GM12878 (cell line): Measurements from ENCODE around the gene ZCRB1. TPM values are rescaled to one million over a fixed set of nuclear protein-coding genes. Genes with fewer than 3 reads are reported as not detected.

ENCODE experiments used
- ATAC-seq: fragments of 200-7000 bp; cut with Tn5 transposase; 3 replicates; pipeline ENCODE4 v1.9.1; 2020; ENCODE audit warnings: mild to moderate bottlenecking, moderate library complexity
- BruUV-seq: library from RNA; stranded (reverse); fragments of 400-500 nt; replicated peaks from 2 replicates; lab custom pipeline; 2021; lab: Mats Ljungman, UMichigan
- CTCF ChIA-PET: fragments of 300-600 bp; sonication (Branson Sonifier 250); formaldehyde crosslinking; extraction: SDS; loops from one replicate; lab custom pipeline; 2021; ENCODE audit warnings: inconsistent platforms; lab: Yijun Ruan, JAX
- POLR2A ChIA-PET: fragments of 350-600 bp; formaldehyde crosslinking; extraction: SDS; loops from one replicate; lab custom pipeline; 2021; ENCODE audit warnings: inconsistent platforms; lab: Charles Lee
- RAD21 ChIA-PET: fragments of 300-600 bp; sonication (Branson Sonifier 250); formaldehyde crosslinking; loops from one replicate; lab custom pipeline; 2023; ENCODE audit warnings: antibody characterized with exemption; ENCODE audit not compliant: unreplicated experiment; lab: Charles Lee
- SMC1A ChIA-PET: fragments of 300-600 bp; sonication (Branson Sonifier 250); formaldehyde crosslinking; loops from one replicate; lab custom pipeline; 2023; ENCODE audit not compliant: unreplicated experiment, uncharacterized antibody; lab: Charles Lee
- DNase-seq: peaks from one replicate; pipeline ENCODE4 v3.0.0-alpha.2; 2011; ENCODE audit warnings: low read depth, low spot score
- FAIRE-seq: peaks from 3 replicates; lab custom pipeline; 2011; peaks lifted over from hg19 to GRCh38; lab: Jason Lieb, UNC
- H2AFZ ChIP-seq: 2 replicates; pipeline ENCODE4 v1.6.0; 2011; ENCODE audit warnings: low read depth, low read length, control low read depth; ENCODE audit not compliant: control insufficient read depth
- H3K27ac ChIP-seq: 2 replicates; pipeline ENCODE4 v1.5.1; 2011; ENCODE audit warnings: control low read depth; ENCODE audit not compliant: control insufficient read depth, insufficient read depth
- H3K27me3 ChIP-seq, 2 experiments: replicated peaks in 1 of 2; 2 replicates each; pipeline versions ENCODE4 v1.6.0 to v1.6.1; 2011; ENCODE audit warnings: low read length in 1 of 2; ENCODE audit not compliant: control insufficient read depth in 2 of 2, insufficient read depth in 2 of 2
- H3K36me3 ChIP-seq, 2 experiments: 2 replicates each; pipeline ENCODE4 v1.5.1; 2011; ENCODE audit warnings: low read length in 1 of 2; ENCODE audit not compliant: control insufficient read depth in 2 of 2, insufficient read depth in 2 of 2
- H3K4me1 ChIP-seq: 2 replicates; pipeline ENCODE4 v1.6.1; 2011; ENCODE audit warnings: mild to moderate bottlenecking, low read length, moderate library complexity, mixed read lengths; ENCODE audit not compliant: control insufficient read depth, insufficient read depth
- H3K4me2 ChIP-seq: 2 replicates; pipeline ENCODE4 v1.6.0; 2011; ENCODE audit warnings: control low read depth; ENCODE audit not compliant: control insufficient read depth, insufficient read depth
- H3K4me3 ChIP-seq: fragments of 200-600 bp; sonication (generic); 2 replicates; pipeline ENCODE4 v1.5.1; 2016
- H3K79me2 ChIP-seq: 2 replicates; pipeline ENCODE4 v1.6.0; 2011; ENCODE audit warnings: low read length; ENCODE audit not compliant: control insufficient read depth, insufficient read depth
- H3K9ac ChIP-seq: 2 replicates; pipeline ENCODE4 v1.8.0; 2011; ENCODE audit warnings: low read length, control low read depth, mixed read lengths; ENCODE audit not compliant: control insufficient read depth, insufficient read depth
- H3K9me3 ChIP-seq: replicated peaks from 3 replicates; pipeline ENCODE4 v1.5.1; 2011; ENCODE audit warnings: mild to moderate bottlenecking, low read length; ENCODE audit not compliant: control insufficient read depth, insufficient read depth
- H4K20me1 ChIP-seq: 2 replicates; pipeline ENCODE4 v1.6.0; 2011; ENCODE audit not compliant: control insufficient read depth, insufficient read depth
- BACH1 ChIP-seq: fragments of 450-650 bp; IDR thresholded peaks from 2 replicates; pipeline ENCODE4 v1.6.1; 2017; ENCODE audit warnings: mild to moderate bottlenecking, borderline replicate concordance
- CBFB ChIP-seq: IDR thresholded peaks from 2 replicates; pipeline ENCODE4 v1.6.1; 2016; ENCODE audit warnings: antibody characterized with exemption, low read depth
- ESRRA ChIP-seq: IDR thresholded peaks from 2 replicates; pipeline ENCODE4 v1.6.1; 2012; ENCODE audit warnings: mild to moderate bottlenecking, low read length, improper control_type of control experiment
- HCFC1 ChIP-seq: fragments of 150-350 bp; IDR thresholded peaks from 2 replicates; pipeline ENCODE4 v1.6.1; 2014; ENCODE audit warnings: low read length
- MEF2A ChIP-seq: IDR thresholded peaks from 2 replicates; pipeline ENCODE4 v1.6.1; 2011; ENCODE audit warnings: low read depth, mild to moderate bottlenecking, low read length, moderate library complexity; ENCODE audit not compliant: insufficient read depth
- MYC ChIP-seq: IDR thresholded peaks from 2 replicates; pipeline ENCODE4 v1.6.1; 2011; ENCODE audit warnings: mild to moderate bottlenecking, low read length, moderate library complexity, inconsistent platforms; ENCODE audit not compliant: insufficient read depth, insufficient replicate concordance, insufficient read length, severe bottlenecking
- PKNOX1 ChIP-seq: fragments of 450-650 bp; IDR thresholded peaks from 2 replicates; pipeline ENCODE4 v1.6.1; 2016; ENCODE audit warnings: mild to moderate bottlenecking
- PML ChIP-seq: IDR thresholded peaks from 2 replicates; pipeline ENCODE4 v1.6.1; 2012; ENCODE audit warnings: low read length, inconsistent platforms
- POLR2AphosphoS5 ChIP-seq: IDR thresholded peaks from 2 replicates; pipeline ENCODE4 v1.6.1; 2011; ENCODE audit warnings: mild to moderate bottlenecking, low read length, inconsistent platforms
- RCOR1 ChIP-seq: conservative IDR thresholded peaks from 2 replicates; pipeline ENCODE4 v1.6.1; 2012; ENCODE audit warnings: low read depth, low read length, improper control_type of control experiment
- REST ChIP-seq: IDR thresholded peaks from 2 replicates; pipeline ENCODE4 v1.6.1; 2012; ENCODE audit warnings: mild to moderate bottlenecking, low read depth, low read length
- SKIL ChIP-seq: fragments of 450-650 bp; IDR thresholded peaks from 2 replicates; pipeline ENCODE4 v1.6.1; 2017; ENCODE audit warnings: mild to moderate bottlenecking, low read depth, inconsistent platforms; ENCODE audit not compliant: poor library complexity, severe bottlenecking
- SP1 ChIP-seq: IDR thresholded peaks from one replicate; pipeline ENCODE4 v1.6.1; 2011; ENCODE audit warnings: low read depth, low read length
- ZBED1 ChIP-seq: IDR thresholded peaks from 2 replicates; pipeline ENCODE4 v1.6.1; 2016; ENCODE audit warnings: borderline replicate concordance
- WGBS: methylation state at CpG from one replicate; pipeline ENCODE4 v1.1.6; 2016; ENCODE audit warnings: low lambda C conversion rate; ENCODE audit not compliant: insufficient replicate concordance, insufficient coverage; ENCODE audit errors: missing lambda C conversion rate; 5-methylcytosine and 5-hydroxymethylcytosine counted together
- in situ Hi-C: fragments of 300-500 bp; cut with MboI; formaldehyde crosslinking; loops from 9 replicates; pipeline ENCODE4 v1.14.3; 2018; ENCODE audit warnings: mixed read lengths
- intact Hi-C: fragments of 100-400 bp; cut with micrococcal nuclease; formaldehyde crosslinking; loops from one replicate; pipeline ENCODE4 v1.14.2; 2022; ENCODE audit not compliant: unreplicated experiment
- polyA plus RNA-seq, 11 experiments: library from polyadenylated mRNA; depleted of rRNA in 4 of 11; unstranded in 6 of 11; stranded (reverse) in 5 of 11; fragments of >200 nt; fragmentation: Nextera tagmentation in 4 of 11; fragmentation: Illumina TruSeq in 1 of 11; extraction: Ambion mirVana in 4 of 11; extraction: Trizol in 1 of 11; gene quantifications; 1 replicate in 1 of 11; 2 replicates in 10 of 11; pipeline versions ENCODE4 v1.2.1 to v1.2.3, GENCODE V29; 2011 to 2016; ENCODE audit warnings: inconsistent platforms in 2 of 11, missing spikeins in 2 of 11, low read depth in 1 of 11
- total RNA-seq, 4 experiments: library from RNA; depleted of rRNA in 3 of 4; stranded (reverse); fragments of >200 nt in 3 of 4; fragmentation: Illumina TruSeq in 1 of 4; extraction: Trizol in 1 of 4; gene quantifications; 2 replicates each; pipeline versions ENCODE4 v1.2.1 to v1.2.3, GENCODE V29; 2013 to 2021

ZCRB1 gene
- total and polyA plus RNA-seq, 10 of the 15 experiments (the other 5 are each of a cell fraction or from before 2014, with no cell fraction given), result 43.3 to 178 (median 88.6) TPM

- ChIA-PET SMC1A (interaction anchor here (0.7 to 3.2 kb wide), 15 partner anchors 16 to 981 kb away, joined by 3 to 13 read pairs (median 3); partner anchors contain the start of genes PPHLN1 and ZCRB1), RAD21 (interaction anchor here (0.7 to 2.9 kb wide), 5 partner anchors 27 to 1740 kb away, joined by 3 to 9 read pairs (median 4); partner anchors contain the start of genes PPHLN1 and ZCRB1), POLR2A (interaction anchor here (0.7 to 1.3 kb wide), 2 partner anchors 24 to 980 kb away, joined by 3 to 10 read pairs; no protein-coding TSS in a partner anchor), CTCF (interaction anchor here (0.7 to 3.0 kb wide), 5 partner anchors 23 to 73 kb away, joined by 3 to 15 read pairs (median 6); no protein-coding TSS in a partner anchor)
- H3K9ac ChIP-seq, result peak overlapping the region; percentile 24; the same call in 1 of the 2 replicates
- H3K4me3 ChIP-seq, result peak overlapping the region; percentile 55; the same call in 1 of the 2 replicates
- no peaks in the 10 kb centered on the region for H3K36me3 ChIP-seq
- peak overlapping the region; percentile 77 for H3K27ac ChIP-seq
- in situ Hi-C loops (no loop called here), intact Hi-C loops (loop anchor here (1.0 to 5.0 kb wide), 3 partner anchors 27 to 73 kb away; partner anchors contain the start of genes PPHLN1, YAF2 and ZCRB1)
- ATAC-seq (peak; percentile 88), DNase-seq (peak; percentile 97), FAIRE-seq (peak; percentile 94)
- no peaks in the 10 kb centered on the region for H4K20me1 ChIP-seq
- peaks cover 2% of the 10 kb centered on the region; the same call in 1 of the 3 replicates for H3K9me3 ChIP-seq
- no peaks in the 10 kb centered on the region for H3K27me3 ChIP-seq
- BruUV-seq, result no TSS peak
- no peaks in the 10 kb centered on the region for H3K79me2 ChIP-seq
- H3K4me1 ChIP-seq, result peaks cover 20% of the 10 kb centered on the region
- H3K4me2 ChIP-seq, result peak overlapping the region; percentile 78
- WGBS, result 0% methylated on average over 8 of the region's 8 CpGs
- peak overlapping the region; percentile 25 for H2AFZ ChIP-seq
- TF ChIP-seq ZBED1, result peak; percentile 94
- TF ChIP-seq REST, result no peak; the same call in 1 of the 2 replicates
- TF ChIP-seq HCFC1, result no peak
- no peak for TF ChIP-seq POLR2AphosphoS5
- TF ChIP-seq MEF2A, result peak; percentile 93
- 0 out of 2 replicates have a peak, but pooled peaks have one; percentile 79 for TF ChIP-seq RCOR1
- TF ChIP-seq PML, result peak; percentile 84
- peak; percentile 84; the same call in 1 of the 2 replicates for TF ChIP-seq ESRRA
- TF ChIP-seq SKIL, result peak; percentile 100
- TF ChIP-seq SP1, result peak; percentile 82
- peak; percentile 57; the same call in 1 of the 2 replicates for TF ChIP-seq PKNOX1
- TF ChIP-seq MYC, result no peak
- peak; percentile 86 for TF ChIP-seq CBFB
- TF ChIP-seq BACH1, result peak; percentile 85; the same call in 1 of the 2 replicates
Observed at GRCh38 chr12:42299392-42300308, 26.2 kb downstream of the ZCRB1 start.
